ENCODE measurements around the gene DAGLB. TPM values are rescaled to one million over a fixed set of nuclear protein-coding genes. Genes with fewer than 3 reads are reported as not detected.

Gene DAGLB
- total and polyA plus RNA-seq, 2 of the 8 experiments (the other 6 are each of a cell fraction or from before 2014, with no cell fraction given), result 27.0 to 39.6 TPM

- TF ChIP-seq CHD7 (IDR thresholded peaks at IDR 0.05; ENCODE audit: insufficient replicate concordance, low read length) (no peak), CBX5 (IDR thresholded peaks at IDR 0.05; ENCODE audit: low read depth, low read length) (no peak), SP4 (IDR thresholded peaks at IDR 0.05; ENCODE audit: low read length) (no peak), SP2 (IDR thresholded peaks at IDR 0.05; ENCODE audit: low read length) (no peak), ASH2L (IDR thresholded peaks at IDR 0.05; ENCODE audit: low read length) (no peak), JUND (IDR thresholded peaks at IDR 0.05; ENCODE audit: low read length) (no peak), RBBP5 (IDR thresholded peaks at IDR 0.05; ENCODE audit: borderline replicate concordance, low read depth, low read length) (no peak; the same call in 1 of the 2 replicates), CTCF (IDR thresholded peaks at IDR 0.05; ENCODE audit: control extremely low read depth in 1 of 3, insufficient read depth in 1 of 3, low read depth in 1 of 3, low read length in 3 of 3) (no peak)
Observed at GRCh38 chr7:6446838-6447580, 745 bp downstream of the DAGLB start (continued).
